GM18499 (cell line): ENCODE data around the gene RASA3.
A peak's percentile ranks its signal among the peaks of the same experiment; 100 is the strongest.
"Not testable (repeated sequence)": the region's sequence is repeated elsewhere in the genome, so short reads cannot be mapped to it uniquely, and the experiment has no call there.

Experiments used
- ATAC-seq: cut with Tn5 transposase; IDR thresholded peaks from one replicate; pipeline ENCODE4 v1.9.1; 2021; ENCODE audit warnings: moderate number of reproducible peaks; ENCODE audit not compliant: insufficient read depth, unreplicated experiment

RASA3 gene

DNA sequence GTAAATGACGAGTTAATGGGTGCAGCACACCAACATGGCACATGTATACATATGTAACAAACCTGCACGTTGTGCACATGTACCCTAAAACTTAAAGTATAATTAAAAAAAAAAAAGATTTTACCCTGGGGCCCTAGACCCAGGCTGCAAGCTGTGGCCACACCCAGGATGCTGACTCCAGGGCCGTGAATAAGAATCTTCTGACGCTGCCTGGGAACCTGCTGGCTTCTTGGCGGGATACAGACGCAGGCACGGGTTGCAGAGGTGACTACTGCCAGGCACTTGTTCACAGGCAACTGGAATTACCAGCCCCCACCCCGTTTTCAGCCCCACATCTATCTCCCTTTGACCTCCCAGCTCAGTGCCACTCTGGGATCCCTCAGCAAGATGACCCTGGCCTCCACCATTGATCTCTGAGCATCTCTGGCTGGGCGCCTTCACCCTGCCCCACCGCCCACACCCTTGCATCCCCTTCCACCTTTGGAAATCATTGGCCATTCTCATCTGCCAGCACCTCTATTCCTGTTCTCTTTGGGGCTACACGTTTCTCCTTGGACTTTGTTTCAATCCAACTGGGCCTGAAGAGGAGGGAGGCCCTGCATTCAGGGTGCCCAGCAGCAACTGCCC is 25.6 kb upstream of the RASA3 start:
- no peak for ATAC-seq

DNA sequence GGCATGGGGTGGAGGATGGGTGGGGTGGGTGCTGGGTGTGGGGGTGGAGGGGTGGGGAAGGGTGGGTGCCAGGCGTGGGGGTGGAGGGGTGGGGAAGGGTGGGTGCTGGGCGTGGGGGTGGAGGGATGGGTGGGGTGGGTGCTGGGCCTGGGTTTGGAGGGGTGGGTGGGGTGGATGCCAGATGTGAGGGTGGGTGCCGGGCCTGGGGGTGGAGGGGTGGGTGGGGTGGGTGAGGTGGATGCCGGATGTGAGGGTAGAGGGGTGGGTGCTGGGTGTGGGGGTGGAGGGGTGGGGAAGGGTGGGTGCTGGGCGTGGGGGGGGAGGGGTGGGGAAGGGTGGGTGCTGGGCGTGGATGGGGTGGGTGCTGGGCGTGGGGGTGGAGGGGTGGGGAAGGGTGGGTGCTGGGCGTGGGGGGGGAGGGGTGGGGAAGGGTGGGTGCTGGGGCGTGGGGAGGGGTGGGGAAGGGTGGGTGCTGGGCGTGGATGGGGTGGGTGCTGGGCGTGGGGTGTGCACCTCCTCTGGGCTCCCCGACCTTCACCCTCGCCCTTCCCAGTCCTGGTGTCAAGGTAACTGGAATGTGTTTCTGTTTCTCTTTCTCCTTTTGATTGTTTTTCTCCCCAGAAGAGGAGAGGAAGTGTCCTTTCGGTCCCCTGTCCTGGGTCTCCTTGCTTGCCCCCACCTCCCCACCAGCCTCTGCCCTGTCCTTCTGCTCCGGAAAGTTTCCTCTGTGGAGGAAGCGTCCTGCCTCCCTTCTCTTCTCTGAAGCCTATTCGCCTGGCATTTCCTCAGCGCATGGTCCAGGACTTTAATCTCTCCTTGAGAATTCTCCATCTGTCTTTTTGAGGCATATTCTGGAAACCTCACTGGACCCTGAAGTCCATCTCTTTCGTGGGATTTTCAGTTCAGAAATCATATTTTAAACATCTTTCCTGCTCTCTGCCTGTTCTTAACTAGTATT is 23.8 kb upstream of the RASA3 start:
- no peak for ATAC-seq

DNA sequence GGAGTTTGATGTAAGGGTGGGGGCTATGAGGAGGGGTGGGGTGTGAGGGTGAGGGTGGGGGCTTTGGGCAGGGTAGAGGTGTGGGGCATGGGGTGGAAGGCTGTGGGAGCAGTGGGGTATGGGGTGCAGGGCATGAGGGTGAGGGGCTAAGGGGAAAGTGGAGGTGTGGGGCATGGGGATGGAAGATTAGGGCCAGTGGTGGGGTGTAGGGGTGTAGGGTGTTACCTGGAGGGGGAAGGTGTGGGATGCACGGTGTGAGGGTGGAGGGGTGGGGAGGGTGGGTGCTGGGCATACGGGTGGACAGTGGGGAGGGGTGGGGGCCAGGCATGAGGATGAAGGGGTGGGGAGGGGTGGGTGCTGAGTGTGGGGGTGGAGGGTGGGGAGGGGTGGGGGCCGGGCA is 22.9 kb upstream of the RASA3 start:
- ATAC-seq: no peak

DNA sequence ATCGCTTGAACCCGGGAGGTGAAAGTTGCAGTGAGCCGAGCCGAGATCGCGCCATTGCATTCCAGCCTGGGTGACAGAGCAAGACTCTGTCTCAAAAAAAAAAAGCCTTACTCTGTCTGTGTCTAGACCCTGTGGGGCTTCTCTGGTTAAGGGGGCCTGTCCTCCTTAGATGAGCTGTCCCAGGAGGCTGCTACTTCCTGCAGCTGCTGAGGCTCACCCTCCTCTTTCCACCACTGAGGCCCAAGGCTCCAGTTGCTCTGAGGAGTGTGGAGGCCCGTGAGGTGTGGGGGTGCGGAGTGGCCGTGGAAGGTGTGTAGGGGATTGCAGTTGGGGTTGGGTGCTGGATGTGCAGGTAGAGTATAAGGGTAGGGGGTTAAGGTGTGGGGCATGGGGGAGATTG is 22.1 kb upstream of the RASA3 start:
- ATAC-seq: no peak

DNA sequence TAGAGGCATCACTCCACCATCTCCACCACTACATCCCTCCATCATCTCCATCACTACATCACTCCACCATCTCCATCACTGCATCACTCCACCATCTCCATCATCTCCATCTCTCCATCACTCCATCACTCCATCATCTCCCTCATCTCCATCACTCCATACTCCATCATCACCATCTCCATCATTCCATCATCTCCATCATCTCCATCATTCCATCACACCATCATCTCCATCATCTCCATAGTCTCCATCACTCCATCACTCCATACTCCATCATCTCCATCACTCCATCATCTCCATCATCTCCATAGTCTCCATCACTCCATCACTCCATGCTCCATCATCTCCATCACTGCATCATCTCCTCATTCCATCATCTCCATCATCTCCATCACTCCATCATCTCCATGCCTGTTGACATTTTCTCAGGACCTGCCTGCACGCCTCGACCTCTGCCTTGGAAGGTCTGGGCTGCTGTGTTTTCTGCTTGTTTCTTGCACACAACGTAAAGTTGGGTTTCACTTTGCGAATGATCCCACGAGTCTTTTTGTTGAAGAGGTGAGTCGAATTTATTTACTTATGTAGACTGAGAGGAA is 21.2 kb upstream of the RASA3 start:
- ATAC-seq: no peak

DNA sequence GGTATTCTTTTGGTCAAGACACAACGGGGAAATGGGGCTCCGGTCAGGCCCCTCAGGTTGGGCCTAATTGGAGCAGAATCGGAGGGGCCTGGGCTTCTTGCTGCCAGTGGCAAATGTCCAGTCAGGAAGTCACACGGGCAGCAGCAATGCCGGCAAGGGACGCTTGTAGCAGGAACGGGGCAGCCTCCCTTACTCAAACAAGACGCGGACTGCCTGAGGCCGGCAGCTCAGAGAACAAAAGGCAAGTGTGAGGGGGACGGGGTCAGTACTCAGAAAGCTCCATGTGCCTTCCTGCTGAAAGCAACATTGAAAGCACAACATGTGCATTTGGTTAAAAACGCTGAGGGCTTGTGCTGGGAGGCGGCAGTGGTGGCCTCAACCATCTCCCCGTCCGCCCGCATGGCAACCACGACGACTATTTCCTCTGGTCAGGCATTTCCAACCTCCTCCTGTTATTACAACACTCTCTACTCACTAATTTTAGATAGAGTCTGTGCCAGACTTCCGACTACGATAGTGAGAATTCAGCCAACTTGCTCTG is 20.5 kb upstream of the RASA3 start:
- no peak for ATAC-seq

DNA sequence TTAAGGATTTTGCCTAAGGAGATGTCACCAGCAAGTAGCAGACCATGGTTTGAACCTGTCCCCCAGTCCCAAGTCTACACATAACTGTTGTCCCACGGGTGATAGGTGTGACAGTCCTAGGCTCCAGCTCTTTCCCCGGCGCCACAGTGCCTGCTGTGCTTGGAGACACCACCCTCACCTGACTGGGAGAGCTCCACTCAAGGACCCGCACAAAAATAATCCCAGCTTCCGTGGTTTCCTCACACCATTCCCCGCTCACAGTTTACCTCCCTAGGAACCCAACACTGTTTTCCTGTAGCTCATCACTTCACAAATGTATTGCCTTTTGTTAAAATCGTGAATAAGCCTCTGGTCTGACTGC is 19.8 kb upstream of the RASA3 start:
- ATAC-seq: no peak

DNA sequence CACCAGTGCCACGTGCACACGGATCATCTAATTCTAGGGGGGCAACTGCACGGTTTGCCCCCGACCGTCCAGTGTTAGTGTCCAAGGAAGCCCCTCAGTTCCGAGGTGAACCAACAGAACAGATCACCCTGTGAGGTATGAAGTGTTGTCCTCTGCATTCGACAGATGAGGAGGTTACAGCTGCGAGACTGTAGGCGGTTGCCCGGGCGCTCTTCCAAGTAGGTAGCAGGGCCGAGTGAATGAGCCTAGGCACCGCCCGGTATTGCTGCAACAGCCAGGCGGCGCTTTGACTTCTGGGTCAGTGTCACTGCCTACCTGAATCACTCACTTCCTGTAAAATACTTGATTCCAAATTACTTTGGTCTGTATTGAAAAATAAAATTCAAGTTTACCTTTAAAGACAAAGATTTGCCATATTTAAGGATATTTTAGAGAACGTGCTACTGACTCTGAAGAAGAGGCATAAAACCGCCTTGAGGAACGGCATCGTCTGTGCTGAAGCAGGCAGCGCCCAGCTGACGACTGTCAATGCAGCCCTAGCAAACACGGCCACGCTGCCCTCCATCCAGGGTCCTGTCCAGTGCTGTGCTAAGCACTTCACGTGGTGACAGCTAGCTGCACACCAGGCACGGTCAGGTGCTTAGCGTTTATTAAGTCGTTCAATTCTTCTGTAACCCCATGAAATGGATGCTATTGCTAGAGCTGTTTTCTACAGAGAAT is 19.3 kb upstream of the RASA3 start:
- no peak for ATAC-seq

DNA sequence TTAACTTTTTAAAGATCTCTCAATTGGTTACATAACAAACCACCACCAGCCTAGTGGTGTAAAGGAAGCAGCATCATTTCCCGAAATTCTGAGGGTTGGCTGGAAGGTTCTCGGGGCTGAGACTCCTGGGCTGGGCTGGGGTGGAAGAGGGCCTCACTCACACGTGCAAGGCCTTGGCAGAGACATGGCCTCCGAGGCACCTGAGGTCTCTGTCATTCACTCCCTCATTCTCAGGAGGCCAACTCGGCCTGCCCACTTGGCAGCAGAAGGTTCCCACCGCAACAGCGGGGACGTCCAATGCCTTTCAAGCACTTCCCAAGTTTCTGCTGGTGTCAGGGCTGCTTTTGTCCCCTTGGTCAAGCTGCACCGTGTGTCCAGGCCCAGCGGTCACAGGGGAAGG is 18.6 kb upstream of the RASA3 start:
- no peak for ATAC-seq

DNA sequence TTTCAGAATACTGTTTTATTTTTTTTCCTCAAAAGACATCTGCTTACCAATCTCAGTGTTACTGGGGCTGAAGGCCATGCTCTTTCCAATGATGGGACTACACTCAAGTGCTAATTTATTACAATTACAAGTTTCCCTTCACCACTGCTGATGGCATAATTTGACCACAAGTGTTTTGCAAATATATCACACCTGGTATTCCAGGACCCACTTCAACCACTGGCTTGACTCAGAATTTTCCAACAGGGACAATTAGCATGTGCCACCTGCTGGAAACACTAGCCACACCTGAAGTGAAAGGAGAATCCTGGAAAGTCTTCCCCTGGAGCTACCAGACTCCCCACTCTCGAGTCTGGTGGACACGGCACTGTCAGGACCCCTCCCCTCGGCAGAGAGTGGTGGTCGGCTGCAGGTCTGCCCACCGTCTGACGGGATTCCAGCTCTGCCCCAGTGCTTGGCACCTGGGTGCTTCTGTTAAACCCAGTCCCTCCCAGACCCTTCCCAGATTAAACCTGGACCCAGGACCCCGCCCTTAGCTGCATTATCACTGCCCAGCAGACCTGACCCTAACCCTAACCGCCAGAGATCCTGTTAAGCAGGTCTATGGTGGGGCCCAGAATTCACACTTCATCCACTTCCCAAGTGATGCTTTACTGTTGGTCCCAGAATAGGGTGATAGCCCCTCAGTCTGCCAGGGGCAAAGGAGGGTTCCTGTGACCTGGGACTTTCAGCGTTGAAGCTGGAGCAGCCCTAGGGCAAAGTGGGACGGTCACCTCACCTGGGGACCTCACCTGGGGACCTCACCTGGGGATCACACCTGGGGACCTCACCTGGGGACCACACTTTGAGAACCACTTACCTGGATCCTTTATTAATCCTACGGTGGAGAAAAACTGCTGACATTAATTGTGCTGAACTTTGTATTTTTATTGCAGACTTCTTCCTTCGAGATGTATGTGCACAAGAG is 17.6 kb upstream of the RASA3 start:
- ATAC-seq: no peak

DNA sequence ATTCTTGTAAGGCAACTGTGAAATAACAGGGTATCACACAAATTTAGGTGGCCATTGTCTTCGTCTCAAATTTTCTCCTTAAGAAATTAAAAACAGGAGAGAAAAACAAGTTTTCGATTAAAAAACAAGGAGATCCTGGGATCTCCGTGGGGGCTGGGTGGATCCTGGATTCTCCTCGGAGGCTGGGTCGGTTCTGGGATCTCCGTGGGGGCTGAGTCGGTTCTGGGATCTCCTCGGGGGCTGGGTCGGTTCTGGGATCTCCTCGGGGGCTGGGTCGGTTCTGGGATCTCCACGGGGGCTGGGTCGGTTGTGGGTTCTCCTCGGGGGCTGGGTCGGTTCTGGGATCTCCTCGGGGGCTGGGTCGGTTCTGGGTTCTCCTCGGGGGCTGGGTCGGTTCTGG is 16.5 kb upstream of the RASA3 start:
- ATAC-seq: not testable (repeated sequence)

DNA sequence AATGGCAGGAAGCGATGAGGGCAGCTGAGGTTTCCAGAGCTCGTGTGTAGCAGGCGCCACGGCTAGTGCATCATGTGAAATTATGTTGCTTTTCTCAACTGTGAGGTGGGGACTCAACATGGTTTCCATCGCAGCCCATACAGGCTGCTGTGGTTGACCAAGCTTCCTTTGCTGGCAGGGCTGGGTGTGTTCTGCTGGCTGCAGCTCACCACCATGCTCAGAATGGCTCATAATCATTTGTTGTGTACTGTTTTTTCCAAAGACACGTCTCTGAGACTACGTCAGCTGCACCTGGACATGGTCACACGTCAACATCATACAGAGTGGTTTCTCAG is 16.1 kb upstream of the RASA3 start:
- peak; percentile 54 for ATAC-seq

DNA sequence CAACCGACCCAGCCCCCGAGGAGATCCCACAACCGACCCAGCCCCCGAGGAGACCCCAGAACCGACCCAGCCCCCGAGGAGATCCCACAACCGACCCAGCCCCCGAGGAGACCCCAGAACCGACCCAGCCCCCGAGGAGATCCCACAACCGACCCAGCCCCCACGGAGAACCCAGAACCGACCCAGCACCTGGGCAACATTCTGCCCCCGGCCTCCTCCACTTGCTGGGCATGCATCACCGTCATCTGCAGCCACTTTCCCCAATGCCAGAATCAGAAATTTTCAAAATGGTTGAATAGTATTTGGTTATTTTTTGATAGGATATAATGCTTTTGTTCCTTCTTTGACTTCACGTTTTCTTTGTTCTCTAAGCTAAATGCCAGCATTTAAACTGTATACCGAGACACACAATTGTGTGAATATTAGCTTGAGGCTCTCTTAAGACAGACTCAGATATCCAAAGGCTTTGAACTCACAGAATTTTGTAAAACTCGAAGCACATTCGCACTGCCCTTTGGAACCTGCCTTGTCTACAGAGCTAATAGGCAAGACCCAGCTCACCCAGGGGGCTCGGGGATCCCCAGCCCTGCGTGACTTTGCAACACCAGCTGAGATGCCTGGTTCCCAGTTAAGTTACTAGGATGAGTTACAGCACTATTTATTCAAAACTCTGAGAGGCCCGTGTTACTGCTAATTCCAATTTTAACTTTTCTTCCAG is 15.5 kb upstream of the RASA3 start:
- ATAC-seq: peak; percentile 7

DNA sequence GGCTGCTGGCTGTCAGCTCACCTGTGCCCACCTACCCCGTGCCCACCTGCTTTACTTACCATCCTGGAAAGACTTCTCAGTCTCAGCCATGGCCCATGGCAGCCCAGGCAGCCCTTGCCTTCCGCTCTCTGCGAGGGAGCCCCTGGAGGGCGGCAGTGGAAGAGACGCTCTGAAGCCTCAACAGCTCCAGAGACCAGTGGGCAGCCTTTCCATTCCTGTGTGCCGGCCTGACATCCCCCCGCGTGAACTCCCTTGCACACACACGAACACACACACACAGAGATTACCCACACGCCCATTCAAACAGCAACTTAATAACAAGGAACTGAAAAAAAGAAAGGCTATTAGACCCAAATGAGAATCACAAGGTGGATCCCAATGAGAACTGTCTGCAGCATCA is 14.2 kb upstream of the RASA3 start:
- ATAC-seq: no peak

DNA sequence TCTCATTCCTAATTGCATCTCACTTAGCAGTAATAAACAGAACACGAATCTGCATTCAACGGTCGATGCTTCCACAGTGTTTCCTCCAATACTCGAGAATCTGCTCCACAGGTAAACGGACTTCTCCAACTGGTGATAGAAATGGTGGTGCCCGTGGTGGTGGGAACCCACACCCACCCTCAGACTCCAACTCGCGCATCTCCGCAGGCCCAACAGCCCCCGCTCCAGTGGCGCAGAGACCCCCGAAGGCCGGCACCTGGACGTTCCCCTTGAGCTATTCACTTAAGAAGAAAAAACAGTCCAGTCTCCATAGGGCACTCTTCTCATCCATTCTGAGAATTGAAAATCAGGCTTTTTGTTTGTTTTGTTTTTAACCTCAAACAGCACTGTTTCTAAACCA is 13.8 kb upstream of the RASA3 start:
- no peak for ATAC-seq

DNA sequence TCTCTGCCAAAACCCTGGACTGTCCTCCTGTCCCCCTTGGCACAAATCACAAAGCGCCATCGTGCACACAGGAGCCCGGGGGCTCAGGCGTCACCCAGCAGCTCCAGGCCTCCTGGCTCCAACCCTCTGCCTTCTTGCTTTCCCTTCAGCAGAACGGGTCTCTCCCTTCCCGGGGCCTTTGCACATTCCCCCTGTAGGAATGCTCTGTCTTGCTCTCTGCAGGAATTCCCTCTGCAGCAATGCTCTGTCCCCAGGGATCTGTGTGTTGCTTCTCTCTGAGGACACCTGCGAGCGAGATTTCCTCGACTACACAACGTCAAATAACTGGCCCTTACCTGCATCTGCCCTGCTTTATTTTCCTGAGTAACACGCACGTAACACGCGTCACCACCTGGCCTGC is 13.3 kb upstream of the RASA3 start:
- ATAC-seq: no peak

DNA sequence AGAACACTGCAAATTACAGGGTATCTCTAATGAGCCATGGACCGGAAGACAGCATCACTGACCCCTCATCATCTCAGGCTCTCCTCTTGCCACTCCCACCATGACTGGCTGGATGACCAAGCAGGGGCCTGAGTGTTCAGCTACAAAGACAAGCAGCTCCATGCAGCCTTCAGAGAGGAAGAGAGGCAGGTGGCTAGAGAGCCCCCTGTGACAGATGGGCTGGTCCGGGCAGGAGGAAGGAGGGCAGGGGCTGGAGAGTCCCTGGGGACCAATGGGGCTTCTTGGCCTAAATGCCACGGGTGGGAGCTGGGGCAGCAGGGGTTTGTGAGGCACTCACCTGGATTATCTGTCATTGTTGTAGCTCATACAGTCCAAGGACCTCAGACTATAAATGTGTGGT is 12.8 kb upstream of the RASA3 start:
- no peak for ATAC-seq

DNA sequence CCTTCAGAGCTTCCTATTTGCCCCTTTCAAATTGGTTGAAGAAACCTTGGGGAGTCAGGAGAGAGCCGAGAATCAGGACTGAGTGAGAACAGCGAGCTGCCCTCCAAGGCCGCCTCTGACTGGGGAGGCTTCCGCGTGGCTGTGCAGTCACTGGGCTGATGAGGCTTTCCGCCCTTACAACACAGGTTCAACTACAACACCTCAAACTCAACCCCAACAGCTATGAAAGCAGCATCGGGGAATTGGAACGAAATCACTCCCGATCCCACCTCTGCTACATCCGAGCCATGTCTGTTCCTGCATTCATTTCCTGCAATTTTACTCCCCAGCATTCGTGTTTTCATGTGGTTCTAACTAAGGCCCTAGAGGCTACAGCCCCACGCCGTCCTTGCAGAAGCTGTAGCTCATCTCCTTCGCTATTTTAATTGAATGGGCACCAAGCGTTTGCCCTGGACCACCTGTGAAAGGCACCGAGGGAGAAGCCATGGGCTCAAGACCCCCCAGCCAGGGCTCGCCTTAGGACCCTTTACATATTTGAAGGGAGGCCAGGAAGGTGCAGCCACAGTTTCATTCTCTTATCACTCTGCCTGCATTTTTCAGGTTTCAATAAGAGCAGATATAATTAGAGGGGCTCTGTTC is 12.3 kb upstream of the RASA3 start:
- ATAC-seq: no peak
